ENCODE measurements around the gene GRIA4. TPM values are rescaled to one million over a fixed set of nuclear protein-coding genes. Genes with fewer than 3 reads are reported as not detected.

The GRIA4 gene
- total RNA-seq, 1 experiment from 2014 or later: not detected

- H3K4me2 ChIP-seq: no peak overlapping the region
- no peaks in the 10 kb centered on the region for H3K9me2 ChIP-seq (ENCODE audit: insufficient read depth)
- no peaks in the 10 kb centered on the region for H3K9me3 ChIP-seq (ENCODE audit: insufficient read depth, low read depth)
- BruUV-seq (replicated peaks): no TSS peak
- CTCF ChIA-PET: interaction anchor here (0.6 kb wide), 1 partner anchor 1926 kb away, joined by 3 read pairs; no protein-coding TSS in a partner anchor
- H3K4me1 ChIP-seq (replicated peaks; ENCODE audit: insufficient read depth): no peaks in the 10 kb centered on the region
- H3K79me2 ChIP-seq (ENCODE audit: low read depth): no peaks in the 10 kb centered on the region
- TF ChIP-seq EZH2 (IDR thresholded peaks at IDR 0.05; ENCODE audit: low read depth) (no peak), CTCF (conservative IDR thresholded peaks at IDR 0.05) (no peak)
- H2AFZ ChIP-seq: no peak overlapping the region
- no peak overlapping the region for H3K27ac ChIP-seq
- POLR2A ChIA-PET (ENCODE audit: unreplicated experiment): no interaction called here
- no peaks in the 10 kb centered on the region for H4K20me1 ChIP-seq (ENCODE audit: insufficient read depth)
- no peak overlapping the region for H3K4me3 ChIP-seq
- H3F3A ChIP-seq (ENCODE audit: insufficient read depth, low read depth): no peaks in the 10 kb centered on the region
- DNase-seq: no peak
- no peaks in the 10 kb centered on the region for H3K27me3 ChIP-seq (ENCODE audit: insufficient read depth, low read depth)
- intact Hi-C loops (cut with micrococcal nuclease; ENCODE audit: unreplicated experiment): no loop called here
- H3K36me3 ChIP-seq (ENCODE audit: low read depth): no peaks in the 10 kb centered on the region
Observed at GRCh38 chr11:105857728-105858127, 247.9 kb downstream of the GRIA4 start.

- H3K36me3 ChIP-seq (ENCODE audit: low read depth): no peaks in the 10 kb centered on the region
- no peaks in the 10 kb centered on the region for H4K20me1 ChIP-seq (ENCODE audit: insufficient read depth)
- no peaks in the 10 kb centered on the region for H3K27me3 ChIP-seq (ENCODE audit: insufficient read depth, low read depth)
- no peaks in the 10 kb centered on the region for H3K9me2 ChIP-seq (ENCODE audit: insufficient read depth)
- DNase-seq: no peak
- ChIA-PET CTCF (no interaction called here), POLR2A (ENCODE audit: unreplicated experiment) (no interaction called here)
- H3K4me2 ChIP-seq: no peak overlapping the region
- H3K4me1 ChIP-seq (replicated peaks; ENCODE audit: insufficient read depth): no peaks in the 10 kb centered on the region
- no peaks in the 10 kb centered on the region for H3K9me3 ChIP-seq (ENCODE audit: insufficient read depth, low read depth)
- intact Hi-C loops (cut with micrococcal nuclease; ENCODE audit: unreplicated experiment): no loop called here
- no peak overlapping the region for H3K4me3 ChIP-seq
- H2AFZ ChIP-seq: no peak overlapping the region
- TF ChIP-seq CTCF (conservative IDR thresholded peaks at IDR 0.05) (no peak), EZH2 (IDR thresholded peaks at IDR 0.05; ENCODE audit: low read depth) (no peak)
- H3K79me2 ChIP-seq (ENCODE audit: low read depth): no peaks in the 10 kb centered on the region
- H3K27ac ChIP-seq: no peak overlapping the region
- no TSS peak for BruUV-seq (replicated peaks)
- no peaks in the 10 kb centered on the region for H3F3A ChIP-seq (ENCODE audit: insufficient read depth, low read depth)
Observed at GRCh38 chr11:105858841-105859240, 249.0 kb downstream of the GRIA4 start.

DNA sequence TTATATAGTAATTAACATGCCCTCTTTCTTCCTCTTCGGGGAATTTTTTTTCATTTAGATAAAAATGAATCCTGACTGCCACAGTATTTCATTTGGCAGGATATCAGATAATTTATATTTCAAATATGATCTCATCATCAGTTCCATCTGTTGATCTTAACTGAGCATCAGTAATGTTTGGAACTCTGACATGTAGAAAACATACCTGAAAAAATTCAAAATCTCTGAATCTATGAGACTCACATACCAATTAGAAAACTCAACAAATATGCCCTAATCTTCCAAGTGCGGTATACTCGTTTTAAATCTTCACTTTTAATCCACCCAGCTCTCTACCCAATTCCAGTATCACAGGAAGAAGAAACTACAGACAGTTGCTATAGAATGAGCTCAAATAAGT lies 250.2 kb downstream of the GRIA4 start:
- no peaks in the 10 kb centered on the region for H4K20me1 ChIP-seq (ENCODE audit: insufficient read depth)
- no peak overlapping the region for H3K27ac ChIP-seq
- no peaks in the 10 kb centered on the region for H3K27me3 ChIP-seq (ENCODE audit: insufficient read depth, low read depth)
- no peaks in the 10 kb centered on the region for H3F3A ChIP-seq (ENCODE audit: insufficient read depth, low read depth)
- no peaks in the 10 kb centered on the region for H3K9me3 ChIP-seq (ENCODE audit: insufficient read depth, low read depth)
- no peaks in the 10 kb centered on the region for H3K9me2 ChIP-seq (ENCODE audit: insufficient read depth)
- DNase-seq: no peak
- H3K79me2 ChIP-seq (ENCODE audit: low read depth): no peaks in the 10 kb centered on the region
- no peak overlapping the region for H2AFZ ChIP-seq
- BruUV-seq (replicated peaks): no TSS peak
- ChIA-PET POLR2A (ENCODE audit: unreplicated experiment) (no interaction called here), CTCF (no interaction called here)
- no peaks in the 10 kb centered on the region for H3K4me1 ChIP-seq (replicated peaks; ENCODE audit: insufficient read depth)
- no peak overlapping the region for H3K4me2 ChIP-seq
- H3K4me3 ChIP-seq: no peak overlapping the region
- TF ChIP-seq CTCF (conservative IDR thresholded peaks at IDR 0.05): no peak
- TF ChIP-seq EZH2 (IDR thresholded peaks at IDR 0.05; ENCODE audit: low read depth): no peak
- H3K36me3 ChIP-seq (ENCODE audit: low read depth): no peaks in the 10 kb centered on the region
- intact Hi-C loops (cut with micrococcal nuclease; ENCODE audit: unreplicated experiment): loop anchor here (5.0 to 10.0 kb wide), 3 partner anchors 905 to 1933 kb away; partner anchors contain the start of gene PDGFD
